SK-N-SH treated with all-trans-retinoic acid at 6 μM for 48 hours (cell line): Measurements from ENCODE around the gene NID1.

ENCODE experiments used
- BACH2 ChIP-seq: fragments of 250-450 bp; sonication (Bioruptor Pico); IDR thresholded peaks from 2 replicates; pipeline ENCODE4 v1.9.0; 2021; ENCODE audit warnings: mild to moderate bottlenecking, borderline replicate concordance
- OSR1 ChIP-seq: fragments of 250-450 bp; sonication (Bioruptor Pico); IDR thresholded peaks from 2 replicates; pipeline ENCODE4 v1.8.0; 2022; ENCODE audit warnings: moderate library complexity, mild to moderate bottlenecking, inconsistent platforms
- RARB ChIP-seq: fragments of 250-450 bp; sonication (Bioruptor Pico); IDR thresholded peaks from 2 replicates; pipeline ENCODE4 v1.8.0; 2021; ENCODE audit warnings: mild to moderate bottlenecking, moderate library complexity
- SNAI2 ChIP-seq: fragments of 250-450 bp; sonication (Bioruptor Pico); IDR thresholded peaks from 2 replicates; pipeline ENCODE4 v1.5.0; 2020; ENCODE audit warnings: mild to moderate bottlenecking, moderate library complexity
- ZFP3 ChIP-seq: fragments of 250-450 bp; sonication (Bioruptor Pico); IDR thresholded peaks from 2 replicates; pipeline ENCODE4 v1.5.0; 2020; ENCODE audit warnings: mild to moderate bottlenecking, moderate library complexity
- TF ChIP-seq, protein P1 (sequence below): fragments of 250-450 bp; sonication (Bioruptor Pico); IDR thresholded peaks from 2 replicates; pipeline ENCODE4 v1.8.0; 2021; ENCODE audit warnings: low read depth, mild to moderate bottlenecking, moderate library complexity, borderline replicate concordance
- TF ChIP-seq, protein P2 (sequence below): fragments of 250-450 bp; sonication (Bioruptor Pico); IDR thresholded peaks from 2 replicates; pipeline ENCODE4 v1.5.0; 2020; ENCODE audit warnings: mild to moderate bottlenecking, moderate library complexity

DNA sequence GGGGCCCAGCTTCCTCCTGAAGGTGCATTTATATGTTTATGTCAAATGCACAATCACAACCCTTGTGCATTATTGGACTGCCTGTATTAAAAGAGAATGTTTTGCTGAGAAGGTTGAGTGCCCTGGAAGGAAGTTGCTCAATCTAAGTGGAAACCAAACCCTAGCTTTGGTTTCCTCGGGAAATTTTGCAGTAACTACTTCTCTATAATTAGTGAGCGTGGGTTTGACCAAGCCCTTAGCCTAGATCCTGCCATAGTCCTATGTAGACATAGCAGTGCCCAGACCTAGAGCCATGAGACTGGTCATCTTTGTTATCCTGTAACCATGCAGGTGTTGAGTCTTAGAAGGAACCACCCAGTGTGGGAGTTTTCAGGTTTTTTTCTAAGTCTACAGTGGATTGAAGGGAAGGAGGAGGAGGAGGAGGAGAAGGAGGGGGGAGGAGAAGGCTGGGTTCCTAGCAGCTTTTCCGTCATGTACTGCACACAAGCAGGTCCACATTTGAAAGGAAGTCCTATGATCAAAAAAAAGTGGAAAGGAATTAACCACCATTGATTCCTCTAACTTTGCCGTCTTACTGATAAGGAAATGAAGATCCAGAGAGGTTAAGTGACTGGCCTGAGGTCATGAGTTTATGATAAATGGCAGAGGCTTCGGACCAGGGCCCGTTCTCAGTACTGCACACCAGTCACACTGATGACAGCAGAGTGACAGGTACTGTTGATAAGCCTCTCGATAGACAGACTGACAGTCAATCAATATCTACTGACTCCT is 126.0 kb downstream of the NID1 start:
- TF ChIP-seq SNAI2 (CRISPR knock-in tag) (no peak), RARB (CRISPR knock-in tag) (no peak), ZFP3 (no peak), OSR1 (CRISPR knock-in tag) (no peak), BACH2 (CRISPR knock-in tag) (no peak)
- TF ChIP-seq, protein P1, sequence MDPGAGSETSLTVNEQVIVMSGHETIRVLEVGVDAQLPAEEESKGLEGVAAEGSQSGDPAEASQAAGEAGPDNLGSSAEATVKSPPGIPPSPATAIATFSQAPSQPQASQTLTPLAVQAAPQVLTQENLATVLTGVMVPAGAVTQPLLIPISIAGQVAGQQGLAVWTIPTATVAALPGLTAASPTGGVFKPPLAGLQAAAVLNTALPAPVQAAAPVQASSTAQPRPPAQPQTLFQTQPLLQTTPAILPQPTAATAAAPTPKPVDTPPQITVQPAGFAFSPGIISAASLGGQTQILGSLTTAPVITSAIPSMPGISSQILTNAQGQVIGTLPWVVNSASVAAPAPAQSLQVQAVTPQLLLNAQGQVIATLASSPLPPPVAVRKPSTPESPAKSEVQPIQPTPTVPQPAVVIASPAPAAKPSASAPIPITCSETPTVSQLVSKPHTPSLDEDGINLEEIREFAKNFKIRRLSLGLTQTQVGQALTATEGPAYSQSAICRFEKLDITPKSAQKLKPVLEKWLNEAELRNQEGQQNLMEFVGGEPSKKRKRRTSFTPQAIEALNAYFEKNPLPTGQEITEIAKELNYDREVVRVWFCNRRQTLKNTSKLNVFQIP = no peak
- TF ChIP-seq, protein P2, sequence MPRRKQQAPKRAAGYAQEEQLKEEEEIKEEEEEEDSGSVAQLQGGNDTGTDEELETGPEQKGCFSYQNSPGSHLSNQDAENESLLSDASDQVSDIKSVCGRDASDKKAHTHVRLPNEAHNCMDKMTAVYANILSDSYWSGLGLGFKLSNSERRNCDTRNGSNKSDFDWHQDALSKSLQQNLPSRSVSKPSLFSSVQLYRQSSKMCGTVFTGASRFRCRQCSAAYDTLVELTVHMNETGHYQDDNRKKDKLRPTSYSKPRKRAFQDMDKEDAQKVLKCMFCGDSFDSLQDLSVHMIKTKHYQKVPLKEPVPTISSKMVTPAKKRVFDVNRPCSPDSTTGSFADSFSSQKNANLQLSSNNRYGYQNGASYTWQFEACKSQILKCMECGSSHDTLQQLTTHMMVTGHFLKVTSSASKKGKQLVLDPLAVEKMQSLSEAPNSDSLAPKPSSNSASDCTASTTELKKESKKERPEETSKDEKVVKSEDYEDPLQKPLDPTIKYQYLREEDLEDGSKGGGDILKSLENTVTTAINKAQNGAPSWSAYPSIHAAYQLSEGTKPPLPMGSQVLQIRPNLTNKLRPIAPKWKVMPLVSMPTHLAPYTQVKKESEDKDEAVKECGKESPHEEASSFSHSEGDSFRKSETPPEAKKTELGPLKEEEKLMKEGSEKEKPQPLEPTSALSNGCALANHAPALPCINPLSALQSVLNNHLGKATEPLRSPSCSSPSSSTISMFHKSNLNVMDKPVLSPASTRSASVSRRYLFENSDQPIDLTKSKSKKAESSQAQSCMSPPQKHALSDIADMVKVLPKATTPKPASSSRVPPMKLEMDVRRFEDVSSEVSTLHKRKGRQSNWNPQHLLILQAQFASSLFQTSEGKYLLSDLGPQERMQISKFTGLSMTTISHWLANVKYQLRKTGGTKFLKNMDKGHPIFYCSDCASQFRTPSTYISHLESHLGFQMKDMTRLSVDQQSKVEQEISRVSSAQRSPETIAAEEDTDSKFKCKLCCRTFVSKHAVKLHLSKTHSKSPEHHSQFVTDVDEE (CRISPR knock-in tag) = no peak
